ENCODE results near the gene FAM53A.
"Not testable (repeated sequence)": the region's sequence is repeated elsewhere in the genome, so short reads cannot be mapped to it uniquely, and the experiment has no call there.

The FAM53A gene

GRCh38 chr4:1658146-1658545 is 26.0 kb downstream of the FAM53A start:
- DNase-seq = no peak

GRCh38 chr4:1656986-1657385 is 27.1 kb downstream of the FAM53A start:
- DNase-seq = no peak

- DNase-seq = no peak
These were observed 28.0 kb downstream of the FAM53A start for GRCh38 chr4:1656132-1656531.

GRCh38 chr4:1655676-1656075 is 28.4 kb downstream of the FAM53A start:
- no peak for DNase-seq

GRCh38 chr4:1655081-1655480 is 29.0 kb downstream of the FAM53A start:
- no peak for DNase-seq

GRCh38 chr4:1654216-1654955 is 29.7 kb downstream of the FAM53A start:
- DNase-seq = no peak

GRCh38 chr4:1653776-1654175 is 30.3 kb downstream of the FAM53A start:
- no peak for DNase-seq

GRCh38 chr4:1652088-1652487 is 32.0 kb downstream of the FAM53A start:
- DNase-seq = no peak

GRCh38 chr4:1651609-1652008 is 32.5 kb downstream of the FAM53A start:
- no peak for DNase-seq

GRCh38 chr4:1648962-1649361 is 35.2 kb downstream of the FAM53A start:
- no peak for DNase-seq

- no peak for DNase-seq
These were observed 36.7 kb downstream of the FAM53A start for GRCh38 chr4:1647432-1647831.

- no peak for DNase-seq
These were observed 37.4 kb downstream of the FAM53A start for GRCh38 chr4:1646690-1647089.

- DNase-seq = no peak
These were observed 39.0 kb downstream of the FAM53A start for GRCh38 chr4:1644891-1645657.

GRCh38 chr4:1643971-1644735 is 40.0 kb downstream of the FAM53A start:
- DNase-seq = no peak

- DNase-seq = no peak
These were observed 41.7 kb downstream of the FAM53A start for GRCh38 chr4:1642196-1642951.

GRCh38 chr4:1641671-1642070 is 42.4 kb downstream of the FAM53A start:
- no peak for DNase-seq

GRCh38 chr4:1640716-1641503 is 43.2 kb downstream of the FAM53A start:
- not testable (repeated sequence) for DNase-seq

- DNase-seq = no peak
These were observed 43.9 kb downstream of the FAM53A start for GRCh38 chr4:1640190-1640589.

- no peak for DNase-seq
These were observed 44.7 kb downstream of the FAM53A start for GRCh38 chr4:1639299-1639868.

- DNase-seq = no peak
These were observed 45.2 kb downstream of the FAM53A start for GRCh38 chr4:1638873-1639272.

- no peak for DNase-seq
These were observed 45.9 kb downstream of the FAM53A start for GRCh38 chr4:1638272-1638598.

Measured in NCI-H2227 treated with DMSO at 0.1 percent for 48 hours (cell line).